Caco-2 (cell line): ENCODE data around the gene SLMAP. TPM values are rescaled to one million over a fixed set of nuclear protein-coding genes. Genes with fewer than 3 reads are reported as not detected.

Source experiments
- BruUV-seq: library from RNA; stranded (reverse); fragments of 400-500 nt; replicated peaks from 2 replicates; lab custom pipeline; 2021; lab: Mats Ljungman, UMichigan
- CTCF ChIA-PET: fragments of 300-600 bp; sonication (Branson Sonifier 250); formaldehyde crosslinking; loops from one replicate; lab custom pipeline; 2022; ENCODE audit warnings: antibody characterized with exemption; lab: Charles Lee
- POLR2A ChIA-PET: fragments of 300-600 bp; sonication (Branson Sonifier 250); formaldehyde crosslinking; loops from one replicate; lab custom pipeline; 2022; ENCODE audit warnings: antibody characterized with exemption; lab: Charles Lee
- DNase-seq, 2 experiments: peaks; one replicate each; pipeline versions ENCODE4 v3.0.0 to v3.0.0-alpha.2; 2020 to 2022
- H3K27me3 ChIP-seq: replicated peaks from 2 replicates; pipeline ENCODE4 v1.6.0; 2011; ENCODE audit warnings: low read length; ENCODE audit not compliant: control insufficient read depth, insufficient read depth
- H3K36me3 ChIP-seq: 2 replicates; pipeline ENCODE4 v1.5.1; 2011; ENCODE audit warnings: low read length; ENCODE audit not compliant: control insufficient read depth, insufficient read depth
- H3K4me1 ChIP-seq: fragments of 250-450 bp; sonication (Bioruptor Pico); 2 replicates; pipeline ENCODE4 v1.5.1; 2020; ENCODE audit warnings: mild to moderate bottlenecking
- H3K4me3 ChIP-seq: 2 replicates; pipeline ENCODE4 v1.5.1; 2011; ENCODE audit warnings: low read depth, mild to moderate bottlenecking, control low read depth, low read length
- H3K9me3 ChIP-seq: fragments of 250-450 bp; sonication (Bioruptor Pico); 2 replicates; pipeline ENCODE4 v1.5.1; 2020; ENCODE audit warnings: mild to moderate bottlenecking, moderate library complexity
- H3K27ac Mint-ChIP-seq: one replicate; pipeline ENCODE4 v1.8.0; 2022; ENCODE audit warnings: mixed read lengths; ENCODE audit not compliant: unreplicated experiment
- H3K27me3 Mint-ChIP-seq: one replicate; pipeline ENCODE4 v1.8.0; 2022; ENCODE audit warnings: mixed read lengths; ENCODE audit not compliant: insufficient read depth, unreplicated experiment
- H3K36me3 Mint-ChIP-seq: one replicate; pipeline ENCODE4 v1.8.0; 2022; ENCODE audit warnings: mild to moderate bottlenecking, mixed read lengths; ENCODE audit not compliant: insufficient read depth, unreplicated experiment
- H3K4me1 Mint-ChIP-seq: one replicate; pipeline ENCODE4 v1.8.0; 2022; ENCODE audit warnings: low read depth, mixed read lengths; ENCODE audit not compliant: unreplicated experiment
- H3K4me3 Mint-ChIP-seq: one replicate; pipeline ENCODE4 v1.8.0; 2022; ENCODE audit warnings: mild to moderate bottlenecking, moderate library complexity, mixed read lengths; ENCODE audit not compliant: unreplicated experiment
- H3K9me3 Mint-ChIP-seq: one replicate; pipeline ENCODE4 v1.8.0; 2022; ENCODE audit warnings: mixed read lengths; ENCODE audit not compliant: unreplicated experiment
- CTCF ChIP-seq, 2 experiments: fragments of 200-600 bp in 1 of 2; IDR thresholded peaks; 1 replicate in 1 of 2; 2 replicates in 1 of 2; pipeline versions ENCODE4 v1.5.1 to v1.8.0; 2011 to 2022; ENCODE audit warnings: antibody characterized with exemption in 1 of 2, control low read depth in 1 of 2, inconsistent platforms in 1 of 2, low read depth in 1 of 2, low read length in 1 of 2, mild to moderate bottlenecking in 1 of 2, moderate library complexity in 1 of 2; ENCODE audit not compliant: insufficient read depth in 1 of 2, severe bottlenecking in 1 of 2, unreplicated experiment in 1 of 2
- intact Hi-C: fragments of 100-400 bp; cut with micrococcal nuclease; formaldehyde crosslinking; loops from one replicate; pipeline ENCODE4 v1.10.0; 2022; ENCODE audit not compliant: unreplicated experiment
- total RNA-seq: library from RNA; stranded (reverse); gene quantifications from 2 replicates; pipeline ENCODE4 v1.2.3, GENCODE V29; 2022

The SLMAP gene
- total RNA-seq, 1 experiment from 2014 or later: 136 TPM

DNA sequence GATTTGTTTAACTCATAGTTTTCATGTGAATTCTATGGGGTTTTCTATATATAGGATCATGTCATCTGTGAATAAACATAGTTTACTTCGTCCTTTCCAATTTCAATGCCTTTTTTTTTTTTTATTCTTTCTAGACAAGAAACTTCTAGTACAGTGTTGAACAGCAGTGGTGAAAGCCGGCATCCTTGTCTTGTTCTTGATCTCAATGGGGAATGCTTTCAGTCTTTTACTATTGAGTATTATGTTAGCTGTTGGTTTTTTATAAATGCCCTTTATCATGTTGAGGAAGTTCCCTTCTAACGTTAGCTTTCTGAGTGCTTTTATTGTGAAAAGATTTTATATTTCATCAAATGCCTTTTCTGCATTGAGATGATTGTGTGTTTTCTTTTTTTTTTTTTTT lies 69.0 kb downstream of the SLMAP start:
- no TSS peak for BruUV-seq
- no peak overlapping the region for H3K27ac Mint-ChIP-seq
- peaks cover 60% of the 10 kb centered on the region for H3K4me1 Mint-ChIP-seq
- peaks cover 30% of the 10 kb centered on the region for H3K36me3 Mint-ChIP-seq
- Histone ChIP-seq H3K4me3 (no peak overlapping the region), H3K4me1 (peaks cover 83% of the 10 kb centered on the region), H3K27me3 (no peaks in the 10 kb centered on the region), H3K36me3 (no peaks in the 10 kb centered on the region), H3K9me3 (no peaks in the 10 kb centered on the region)
- no peaks in the 10 kb centered on the region for H3K9me3 Mint-ChIP-seq
- POLR2A ChIA-PET: no interaction called here
- intact Hi-C loops: no loop called here
- CTCF ChIA-PET: no interaction called here
- DNase-seq: no peak
- H3K4me3 Mint-ChIP-seq: no peak overlapping the region
- TF ChIP-seq CTCF (IDR thresholded peaks at IDR 0.05; ENCODE audit: insufficient read depth in 1 of 2, low read depth in 1 of 2, low read length in 1 of 2, severe bottlenecking in 1 of 2, unreplicated experiment in 1 of 2): no peak
- H3K27me3 Mint-ChIP-seq: no peaks in the 10 kb centered on the region

DNA sequence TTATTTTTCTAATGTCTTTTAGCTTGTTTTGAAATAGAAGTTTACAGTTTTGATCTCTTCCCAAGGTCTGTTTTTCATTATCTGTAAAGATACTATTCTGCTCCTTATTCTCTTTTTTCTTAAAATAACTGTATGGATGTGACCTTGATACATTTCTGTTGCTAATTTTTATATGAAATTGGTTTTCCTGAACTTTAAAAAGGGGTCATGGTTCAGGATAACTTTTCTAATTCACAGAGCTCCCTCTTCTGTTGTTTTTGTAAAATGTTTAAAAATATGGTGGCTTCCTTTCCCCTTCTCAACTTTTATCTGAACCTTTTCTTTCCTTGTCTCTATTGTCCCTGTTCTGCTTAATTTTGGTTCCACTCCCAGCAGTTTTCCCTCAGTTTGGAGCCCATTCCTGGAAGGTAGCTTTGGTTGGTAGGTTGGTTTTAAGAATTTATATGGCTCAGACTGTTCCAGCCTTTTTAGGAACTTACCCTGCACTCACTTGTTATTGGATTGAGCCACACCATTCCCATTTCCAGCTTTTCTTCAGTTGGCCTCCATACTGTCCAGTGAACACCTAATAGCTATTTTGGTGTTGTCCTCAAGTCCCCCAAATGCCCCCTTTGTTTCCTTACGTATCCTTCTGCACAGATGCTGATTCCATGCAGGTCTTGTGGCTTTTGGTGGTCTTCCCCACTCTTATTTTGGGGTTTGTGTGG lies 70.3 kb downstream of the SLMAP start:
- H3K27ac Mint-ChIP-seq: peak overlapping the region; percentile 93
- POLR2A ChIA-PET: interaction anchor here (1.2 to 1.5 kb wide), 3 partner anchors 71 to 229 kb away, joined by 3 to 4 read pairs (median 3); partner anchors contain the start of genes ARF4 and SLMAP
- CTCF ChIA-PET: interaction anchor here (0.8 to 1.0 kb wide), 3 partner anchors 10 to 59 kb away, joined by 3 read pairs; no protein-coding TSS in a partner anchor
- no peaks in the 10 kb centered on the region for H3K9me3 Mint-ChIP-seq
- Histone ChIP-seq H3K9me3 (no peaks in the 10 kb centered on the region), H3K36me3 (no peaks in the 10 kb centered on the region), H3K27me3 (no peaks in the 10 kb centered on the region), H3K4me3 (no peak overlapping the region), H3K4me1 (peaks cover 71% of the 10 kb centered on the region)
- TF ChIP-seq CTCF (IDR thresholded peaks at IDR 0.05; ENCODE audit: insufficient read depth in 1 of 2, low read depth in 1 of 2, low read length in 1 of 2, severe bottlenecking in 1 of 2, unreplicated experiment in 1 of 2): no peak
- peak overlapping the region; percentile 55 for H3K4me3 Mint-ChIP-seq
- no TSS peak for BruUV-seq
- DNase-seq: no peak
- no peaks in the 10 kb centered on the region for H3K27me3 Mint-ChIP-seq
- H3K36me3 Mint-ChIP-seq: peaks cover 30% of the 10 kb centered on the region
- intact Hi-C loops: no loop called here
- H3K4me1 Mint-ChIP-seq: peaks cover 50% of the 10 kb centered on the region

DNA sequence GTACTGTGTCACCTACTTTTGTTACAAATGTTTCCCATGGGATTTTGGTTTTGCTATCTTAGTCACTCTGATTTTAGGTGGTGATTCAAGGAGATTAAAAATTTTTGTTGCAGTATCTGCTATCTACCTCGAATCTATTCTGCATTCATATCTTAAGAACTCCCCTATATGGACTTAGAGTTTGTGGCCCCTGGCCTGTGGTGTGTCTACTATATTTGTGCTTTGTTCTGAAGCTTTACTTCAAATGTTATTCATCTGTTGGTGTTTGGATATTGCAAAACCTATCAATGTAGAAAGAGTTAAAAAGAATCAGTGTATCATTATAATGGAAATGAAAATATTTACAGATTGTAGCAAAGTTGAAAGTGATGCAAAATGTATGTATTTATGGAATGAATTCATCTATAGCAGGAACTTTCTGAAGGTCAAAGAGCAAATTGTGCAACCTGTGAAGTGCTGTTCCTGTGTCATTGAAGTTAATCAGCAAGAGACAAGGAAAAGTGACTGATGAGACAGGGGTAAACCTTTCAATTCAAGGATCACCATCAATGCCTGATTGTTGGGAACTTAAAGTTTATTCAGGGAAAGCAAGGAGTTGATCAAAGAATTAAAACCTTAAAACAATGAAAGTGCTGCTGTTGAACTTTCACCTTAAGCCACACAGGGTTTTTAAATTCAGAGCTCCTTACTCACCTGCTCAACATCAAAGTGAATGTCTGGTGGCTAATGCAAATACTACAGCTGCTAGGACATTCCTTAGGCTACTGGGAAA lies 71.0 kb downstream of the SLMAP start:
- BruUV-seq: no TSS peak
- Histone ChIP-seq H3K27me3 (no peaks in the 10 kb centered on the region), H3K36me3 (no peaks in the 10 kb centered on the region), H3K4me3 (no peak overlapping the region), H3K9me3 (no peaks in the 10 kb centered on the region), H3K4me1 (peaks cover 63% of the 10 kb centered on the region)
- peak overlapping the region; percentile 7 for H3K4me3 Mint-ChIP-seq
- H3K9me3 Mint-ChIP-seq: no peaks in the 10 kb centered on the region
- DNase-seq: peak; percentile 65 to 77
- intact Hi-C loops: loop anchor here (1.0 kb wide), 2 partner anchors 69 to 230 kb away; partner anchors contain the start of gene ARF4
- CTCF ChIA-PET: interaction anchor here (0.6 to 1.0 kb wide), 3 partner anchors 10 to 262 kb away, joined by 3 read pairs; no protein-coding TSS in a partner anchor
- H3K27ac Mint-ChIP-seq: peak overlapping the region; percentile 93
- TF ChIP-seq CTCF (IDR thresholded peaks at IDR 0.05; ENCODE audit: insufficient read depth in 1 of 2, low read depth in 1 of 2, low read length in 1 of 2, severe bottlenecking in 1 of 2, unreplicated experiment in 1 of 2): no peak
- H3K36me3 Mint-ChIP-seq: peaks cover 33% of the 10 kb centered on the region
- peaks cover 48% of the 10 kb centered on the region for H3K4me1 Mint-ChIP-seq
- H3K27me3 Mint-ChIP-seq: no peaks in the 10 kb centered on the region
- POLR2A ChIA-PET: interaction anchor here (0.6 to 1.5 kb wide), 3 partner anchors 14 to 135 kb away, joined by 3 to 4 read pairs (median 4); partner anchors contain the start of gene SLMAP
